ENCODE results near the gene NUB1.
"Not testable (repeated sequence)": the region's sequence is repeated elsewhere in the genome, so short reads cannot be mapped to it uniquely, and the experiment has no call there.

The NUB1 gene

GRCh38 chr7:151299940-151300645 is 41.5 kb upstream of the NUB1 start:
- Histone ChIP-seq H3K27me3 (ENCODE audit: insufficient read depth, low read depth, severe bottlenecking) (peaks cover 9% of the 10 kb centered on the region), H3K4me3 (ENCODE audit: low read depth, low read length) (no peak overlapping the region), H3K27ac (no peak overlapping the region), H3K36me3 (no peaks in the 10 kb centered on the region), H3K9me3 (ENCODE audit: severe bottlenecking) (peaks cover 6% of the 10 kb centered on the region)
- DNase-seq, result no peak
- no peak for TF ChIP-seq CTCF (IDR thresholded peaks at IDR 0.05; ENCODE audit: low read depth, low read length)

GRCh38 chr7:151301471-151302462 is 39.8 kb upstream of the NUB1 start:
- Histone ChIP-seq H3K4me3 (ENCODE audit: low read depth, low read length) (no peak overlapping the region), H3K27me3 (ENCODE audit: insufficient read depth, low read depth, severe bottlenecking) (peaks cover 9% of the 10 kb centered on the region), H3K9me3 (ENCODE audit: severe bottlenecking) (peaks cover 1% of the 10 kb centered on the region), H3K36me3 (no peaks in the 10 kb centered on the region), H3K27ac (no peak overlapping the region)
- TF ChIP-seq CTCF (IDR thresholded peaks at IDR 0.05; ENCODE audit: low read depth, low read length), result no peak
- DNase-seq, result no peak

- not testable (repeated sequence) for DNase-seq; H3K9me3 ChIP-seq (ENCODE audit: severe bottlenecking); H3K4me3 ChIP-seq (ENCODE audit: low read depth, low read length); H3K27me3 ChIP-seq (ENCODE audit: insufficient read depth, low read depth, severe bottlenecking); H3K36me3 ChIP-seq; H3K27ac ChIP-seq
Measured at GRCh38 chr7:151304251-151304650, 37.4 kb upstream of the NUB1 start.

- Histone ChIP-seq H3K9me3 (ENCODE audit: severe bottlenecking) (no peaks in the 10 kb centered on the region), H3K4me3 (ENCODE audit: low read depth, low read length) (no peak overlapping the region), H3K36me3 (no peaks in the 10 kb centered on the region), H3K27me3 (ENCODE audit: insufficient read depth, low read depth, severe bottlenecking) (peaks cover 9% of the 10 kb centered on the region), H3K27ac (no peak overlapping the region)
- TF ChIP-seq CTCF (IDR thresholded peaks at IDR 0.05; ENCODE audit: low read depth, low read length), result no peak
- no peak for DNase-seq
Measured at GRCh38 chr7:151304856-151305255, 36.8 kb upstream of the NUB1 start.

- Histone ChIP-seq H3K4me3 (ENCODE audit: low read depth, low read length) (no peak overlapping the region), H3K27ac (no peak overlapping the region), H3K27me3 (ENCODE audit: insufficient read depth, low read depth, severe bottlenecking) (peaks cover 9% of the 10 kb centered on the region), H3K9me3 (ENCODE audit: severe bottlenecking) (no peaks in the 10 kb centered on the region), H3K36me3 (no peaks in the 10 kb centered on the region)
- no peak for DNase-seq
- TF ChIP-seq CTCF (IDR thresholded peaks at IDR 0.05; ENCODE audit: low read depth, low read length), result no peak
Measured at GRCh38 chr7:151306374-151306773, 35.2 kb upstream of the NUB1 start.

GRCh38 chr7:151306860-151307259 is 34.8 kb upstream of the NUB1 start:
- Histone ChIP-seq H3K36me3 (no peaks in the 10 kb centered on the region), H3K27ac (no peak overlapping the region), H3K27me3 (ENCODE audit: insufficient read depth, low read depth, severe bottlenecking) (peaks cover 9% of the 10 kb centered on the region), H3K9me3 (ENCODE audit: severe bottlenecking) (no peaks in the 10 kb centered on the region), H3K4me3 (ENCODE audit: low read depth, low read length) (no peak overlapping the region)
- DNase-seq, result no peak
- no peak for TF ChIP-seq CTCF (IDR thresholded peaks at IDR 0.05; ENCODE audit: low read depth, low read length)
